Nephron progenitor cell (in vitro differentiated cells): Measurements from ENCODE around the gene SLC39A9.

Experiments used
- DNase-seq: peaks from one replicate; pipeline ENCODE4 v3.0.0; 2021
- H3K27ac Mint-ChIP-seq: 2 replicates; pipeline ENCODE4 v1.8.0; 2021; ENCODE audit warnings: mild to moderate bottlenecking, moderate library complexity, mixed read lengths
- H3K27me3 Mint-ChIP-seq: 2 replicates; pipeline ENCODE4 v1.8.0; 2021; ENCODE audit warnings: mild to moderate bottlenecking, low read depth, mixed read lengths; ENCODE audit not compliant: poor library complexity
- H3K36me3 Mint-ChIP-seq: 2 replicates; pipeline ENCODE4 v1.8.0; 2021; ENCODE audit warnings: low read depth, mixed read lengths
- H3K4me1 Mint-ChIP-seq: 2 replicates; pipeline ENCODE4 v1.8.0; 2021; ENCODE audit warnings: mixed read lengths
- H3K4me3 Mint-ChIP-seq: 2 replicates; pipeline ENCODE4 v1.8.0; 2021; ENCODE audit warnings: mild to moderate bottlenecking, moderate library complexity, mixed read lengths
- H3K9me3 Mint-ChIP-seq: 2 replicates; pipeline ENCODE4 v1.8.0; 2021; ENCODE audit warnings: mild to moderate bottlenecking, moderate library complexity, mixed read lengths
- TF ChIP-seq, protein P1 (sequence below): fragments of 200-600 bp; sonication (generic); IDR thresholded peaks from 2 replicates; pipeline ENCODE4 v1.5.0; 2021; ENCODE audit warnings: antibody characterized with exemption

The SLC39A9 gene

GRCh38 chr14:69399750-69400149, 1.3 kb downstream of the SLC39A9 start:
- Mint-ChIP-seq H3K9me3 (peaks cover 5% of the 10 kb centered on the region), H3K4me1 (peaks cover 56% of the 10 kb centered on the region), H3K4me3 (peak overlapping the region; percentile 95), H3K27me3 (no peaks in the 10 kb centered on the region), H3K27ac (no peak overlapping the region), H3K36me3 (peaks cover 42% of the 10 kb centered on the region)
- TF ChIP-seq, protein P1, sequence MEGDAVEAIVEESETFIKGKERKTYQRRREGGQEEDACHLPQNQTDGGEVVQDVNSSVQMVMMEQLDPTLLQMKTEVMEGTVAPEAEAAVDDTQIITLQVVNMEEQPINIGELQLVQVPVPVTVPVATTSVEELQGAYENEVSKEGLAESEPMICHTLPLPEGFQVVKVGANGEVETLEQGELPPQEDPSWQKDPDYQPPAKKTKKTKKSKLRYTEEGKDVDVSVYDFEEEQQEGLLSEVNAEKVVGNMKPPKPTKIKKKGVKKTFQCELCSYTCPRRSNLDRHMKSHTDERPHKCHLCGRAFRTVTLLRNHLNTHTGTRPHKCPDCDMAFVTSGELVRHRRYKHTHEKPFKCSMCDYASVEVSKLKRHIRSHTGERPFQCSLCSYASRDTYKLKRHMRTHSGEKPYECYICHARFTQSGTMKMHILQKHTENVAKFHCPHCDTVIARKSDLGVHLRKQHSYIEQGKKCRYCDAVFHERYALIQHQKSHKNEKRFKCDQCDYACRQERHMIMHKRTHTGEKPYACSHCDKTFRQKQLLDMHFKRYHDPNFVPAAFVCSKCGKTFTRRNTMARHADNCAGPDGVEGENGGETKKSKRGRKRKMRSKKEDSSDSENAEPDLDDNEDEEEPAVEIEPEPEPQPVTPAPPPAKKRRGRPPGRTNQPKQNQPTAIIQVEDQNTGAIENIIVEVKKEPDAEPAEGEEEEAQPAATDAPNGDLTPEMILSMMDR, result no peak
- DNase-seq, result no peak

- H3K4me1 Mint-ChIP-seq, result peaks cover 56% of the 10 kb centered on the region
- peak overlapping the region; percentile 95 for H3K4me3 Mint-ChIP-seq
- TF ChIP-seq, protein P1, result no peak
- H3K9me3 Mint-ChIP-seq, result peaks cover 7% of the 10 kb centered on the region
- H3K36me3 Mint-ChIP-seq, result peaks cover 41% of the 10 kb centered on the region
- H3K27me3 Mint-ChIP-seq, result no peaks in the 10 kb centered on the region
- H3K27ac Mint-ChIP-seq, result no peak overlapping the region
- DNase-seq, result no peak
Measured at GRCh38 chr14:69400154-69400553, 1.7 kb downstream of the SLC39A9 start.

DNA sequence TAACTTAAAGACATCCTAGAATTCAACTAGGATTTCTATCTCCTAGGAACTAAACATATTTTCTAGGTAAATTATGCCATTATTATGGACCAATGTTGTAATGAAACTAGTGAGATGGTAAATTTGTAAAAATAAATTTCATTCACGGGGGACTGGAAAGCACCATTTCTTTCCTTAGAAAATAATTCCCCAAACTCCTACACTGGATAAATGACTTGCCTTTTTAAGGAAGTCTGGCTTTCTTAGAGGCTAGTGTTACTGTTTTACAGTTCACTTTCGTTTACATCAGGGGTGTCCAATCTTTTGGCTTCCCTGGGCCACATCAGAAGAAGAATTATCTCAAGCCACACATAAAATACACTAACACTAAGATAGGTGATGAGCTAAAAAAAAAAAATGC, 3.3 kb downstream of the SLC39A9 start:
- H3K36me3 Mint-ChIP-seq, result peaks cover 32% of the 10 kb centered on the region
- TF ChIP-seq, protein P1, result no peak
- H3K4me1 Mint-ChIP-seq, result peaks cover 39% of the 10 kb centered on the region
- H3K9me3 Mint-ChIP-seq, result peaks cover 7% of the 10 kb centered on the region
- peak overlapping the region; percentile 69 for H3K4me3 Mint-ChIP-seq
- DNase-seq, result no peak
- no peak overlapping the region for H3K27ac Mint-ChIP-seq
- no peaks in the 10 kb centered on the region for H3K27me3 Mint-ChIP-seq

DNA sequence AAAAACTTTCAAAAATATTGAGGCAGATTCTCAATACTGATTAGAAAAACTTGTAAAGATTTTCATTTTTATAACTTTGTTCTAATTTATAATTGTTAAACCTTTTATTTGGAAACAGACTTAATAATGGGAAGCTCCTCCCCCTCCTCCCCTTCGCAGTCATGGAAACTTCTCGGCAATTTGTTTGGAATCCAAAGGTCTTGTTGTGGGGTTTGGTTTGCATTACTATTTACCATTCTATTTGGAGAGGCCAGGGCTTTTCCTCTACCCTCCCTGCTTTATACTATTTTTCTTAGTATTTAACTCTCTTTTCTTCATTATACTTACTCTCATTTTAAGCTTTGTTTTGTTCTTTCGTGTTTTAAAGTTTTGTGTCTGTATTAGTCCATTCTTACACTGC, 6.0 kb downstream of the SLC39A9 start:
- H3K36me3 Mint-ChIP-seq, result peaks cover 45% of the 10 kb centered on the region
- no peak for DNase-seq
- H3K27ac Mint-ChIP-seq, result no peak overlapping the region
- H3K9me3 Mint-ChIP-seq, result peaks cover 7% of the 10 kb centered on the region
- no peak overlapping the region for H3K4me3 Mint-ChIP-seq
- TF ChIP-seq, protein P1, result no peak
- H3K27me3 Mint-ChIP-seq, result no peaks in the 10 kb centered on the region
- peaks cover 40% of the 10 kb centered on the region for H3K4me1 Mint-ChIP-seq

DNA sequence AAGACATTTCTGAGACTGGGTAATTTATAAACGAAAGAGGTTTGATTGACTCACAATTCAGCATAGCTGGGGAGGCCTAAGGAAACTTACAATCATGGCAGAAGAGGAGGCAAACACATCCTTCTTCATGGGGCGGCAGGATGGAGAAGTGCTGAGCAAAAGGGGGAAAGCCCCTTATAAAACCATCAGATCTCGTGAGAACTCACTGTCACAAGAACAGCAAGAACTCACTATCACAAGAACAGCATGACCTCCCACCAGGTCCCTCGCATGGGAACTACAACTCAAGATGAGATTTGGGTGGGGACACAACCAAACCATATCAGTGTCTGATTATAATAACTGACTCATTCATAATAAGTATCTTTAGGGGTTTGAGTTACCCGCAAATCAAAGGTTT, 6.4 kb downstream of the SLC39A9 start:
- TF ChIP-seq, protein P1, result no peak
- Mint-ChIP-seq H3K4me3 (no peak overlapping the region), H3K36me3 (peaks cover 45% of the 10 kb centered on the region)

DNA sequence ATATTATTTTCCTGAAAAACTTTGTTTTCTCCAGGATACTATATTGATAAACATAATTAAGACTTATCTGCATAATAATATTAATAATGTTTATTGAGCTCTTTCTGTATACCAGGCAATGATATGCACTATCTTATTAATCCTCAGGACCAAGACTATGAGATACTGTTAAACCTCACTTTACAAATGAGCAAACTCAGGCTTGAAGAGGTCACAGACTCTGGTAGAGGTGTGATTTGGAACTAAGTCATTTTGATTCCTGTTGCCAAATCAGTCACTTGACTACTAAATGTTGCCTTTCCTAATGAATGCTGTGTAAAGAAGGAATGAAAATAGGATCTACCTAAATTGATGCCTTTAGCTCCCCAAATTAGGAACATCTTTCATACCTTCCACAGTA, 7.3 kb downstream of the SLC39A9 start:
- Mint-ChIP-seq H3K27me3 (no peaks in the 10 kb centered on the region), H3K9me3 (peaks cover 7% of the 10 kb centered on the region), H3K36me3 (peaks cover 39% of the 10 kb centered on the region), H3K4me3 (no peak overlapping the region), H3K27ac (no peak overlapping the region), H3K4me1 (peaks cover 27% of the 10 kb centered on the region)
- TF ChIP-seq, protein P1, result no peak
- DNase-seq, result no peak

More for the DNA sequence above, 6.4 kb downstream of the SLC39A9 start:
- Mint-ChIP-seq H3K27me3 (no peaks in the 10 kb centered on the region), H3K27ac (no peak overlapping the region), H3K9me3 (peaks cover 7% of the 10 kb centered on the region), H3K4me1 (peaks cover 36% of the 10 kb centered on the region)
- no peak for DNase-seq
